Fibroblast of pulmonary artery (primary cell): ENCODE measurements around the gene CDT1.

ENCODE experiments used
- DNase-seq: peaks from one replicate; pipeline ENCODE4 v3.0.0-alpha.2; 2010; ENCODE audit warnings: low read depth
- H3K4me3 ChIP-seq: replicated peaks from 2 replicates; pipeline ENCODE4 v1.5.1; 2011; ENCODE audit warnings: low read depth, mild to moderate bottlenecking, control low read depth, low read length, moderate library complexity
- TF ChIP-seq, protein P1 (sequence below): IDR thresholded peaks from 2 replicates; pipeline ENCODE4 v1.5.1; 2011; ENCODE audit warnings: mild to moderate bottlenecking, control low read depth, low read length, inconsistent platforms; ENCODE audit errors: missing control alignments

The CDT1 gene

GRCh38 chr16:88839745-88840599, 36.4 kb downstream of the CDT1 start:
- TF ChIP-seq, protein P1, sequence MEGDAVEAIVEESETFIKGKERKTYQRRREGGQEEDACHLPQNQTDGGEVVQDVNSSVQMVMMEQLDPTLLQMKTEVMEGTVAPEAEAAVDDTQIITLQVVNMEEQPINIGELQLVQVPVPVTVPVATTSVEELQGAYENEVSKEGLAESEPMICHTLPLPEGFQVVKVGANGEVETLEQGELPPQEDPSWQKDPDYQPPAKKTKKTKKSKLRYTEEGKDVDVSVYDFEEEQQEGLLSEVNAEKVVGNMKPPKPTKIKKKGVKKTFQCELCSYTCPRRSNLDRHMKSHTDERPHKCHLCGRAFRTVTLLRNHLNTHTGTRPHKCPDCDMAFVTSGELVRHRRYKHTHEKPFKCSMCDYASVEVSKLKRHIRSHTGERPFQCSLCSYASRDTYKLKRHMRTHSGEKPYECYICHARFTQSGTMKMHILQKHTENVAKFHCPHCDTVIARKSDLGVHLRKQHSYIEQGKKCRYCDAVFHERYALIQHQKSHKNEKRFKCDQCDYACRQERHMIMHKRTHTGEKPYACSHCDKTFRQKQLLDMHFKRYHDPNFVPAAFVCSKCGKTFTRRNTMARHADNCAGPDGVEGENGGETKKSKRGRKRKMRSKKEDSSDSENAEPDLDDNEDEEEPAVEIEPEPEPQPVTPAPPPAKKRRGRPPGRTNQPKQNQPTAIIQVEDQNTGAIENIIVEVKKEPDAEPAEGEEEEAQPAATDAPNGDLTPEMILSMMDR: no peak
- H3K4me3 ChIP-seq: no peak overlapping the region
- DNase-seq: no peak

DNA sequence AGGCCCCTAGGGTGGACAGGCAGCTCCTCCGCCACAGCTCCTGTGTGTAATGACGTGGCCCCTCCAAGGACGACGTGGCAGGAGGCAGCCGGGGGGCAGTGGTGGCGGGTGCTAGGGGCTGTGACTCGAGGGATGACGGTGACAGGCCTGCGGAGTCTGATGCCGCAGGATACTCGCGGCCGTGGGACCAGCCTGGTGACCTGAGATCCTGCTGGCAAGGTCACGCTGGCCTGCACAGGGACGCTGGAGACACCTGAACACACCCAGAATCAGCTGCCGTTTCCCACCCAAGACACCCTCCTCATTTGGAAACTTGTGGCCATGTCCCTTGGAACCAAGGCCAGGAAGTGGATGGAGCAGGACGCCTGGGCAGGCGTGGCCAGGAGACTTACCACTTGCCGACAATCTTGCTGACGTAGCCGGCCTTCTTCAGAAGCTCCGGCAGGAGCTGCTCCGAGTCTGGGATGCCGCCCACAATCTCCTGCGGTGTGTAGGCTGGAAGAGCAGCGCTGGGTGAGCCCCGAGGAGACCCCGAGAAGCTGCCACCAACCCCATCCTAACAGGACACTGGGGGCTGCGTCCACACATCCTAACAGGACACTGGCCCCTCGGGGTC, 37.1 kb downstream of the CDT1 start:
- TF ChIP-seq, protein P1: no peak
- H3K4me3 ChIP-seq: no peak overlapping the region
- DNase-seq: no peak

DNA sequence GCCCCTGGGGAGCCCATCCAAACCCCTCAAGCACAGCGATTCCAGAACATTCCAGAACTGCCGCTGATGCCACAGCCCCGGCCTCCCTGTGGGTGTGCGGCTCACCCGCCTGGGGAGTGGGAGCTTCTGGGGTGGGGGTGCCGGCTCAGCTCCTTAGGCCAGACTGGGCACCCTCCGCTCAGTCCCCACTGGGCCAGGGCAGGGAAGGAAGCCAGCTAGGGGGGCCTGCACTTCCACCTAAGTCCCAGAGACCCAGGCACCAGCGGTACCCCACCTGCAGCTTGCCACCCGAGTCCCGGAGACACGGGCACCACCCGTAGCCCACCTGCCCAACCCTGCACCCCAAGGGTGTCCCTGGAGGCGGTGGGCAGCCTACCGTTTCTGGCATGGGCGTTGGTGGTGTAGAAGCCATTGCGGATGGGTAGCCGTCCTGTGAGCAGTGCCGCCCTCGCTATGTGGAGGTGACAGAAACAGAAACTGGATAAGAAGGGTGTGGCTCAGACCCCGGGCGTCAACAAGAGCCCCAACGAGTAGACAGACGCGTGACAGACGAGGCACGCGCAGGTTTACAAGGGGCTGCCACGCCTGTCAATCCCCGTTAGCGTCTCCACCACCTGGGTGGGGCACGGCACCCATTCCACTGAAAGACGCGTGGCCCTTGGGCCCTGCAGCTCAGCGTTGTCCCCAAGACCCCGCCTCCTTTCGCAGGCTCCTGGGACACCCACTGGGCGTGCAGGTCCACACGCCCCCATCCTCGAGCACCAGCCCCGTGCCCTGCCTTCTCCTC, 38.1 kb downstream of the CDT1 start:
- DNase-seq: no peak
- TF ChIP-seq, protein P1: no peak
- no peak overlapping the region for H3K4me3 ChIP-seq

GRCh38 chr16:88842308-88842756, 38.7 kb downstream of the CDT1 start:
- TF ChIP-seq, protein P1: no peak
- no peak overlapping the region for H3K4me3 ChIP-seq
- DNase-seq: no peak

GRCh38 chr16:88842806-88843205, 39.2 kb downstream of the CDT1 start:
- H3K4me3 ChIP-seq: no peak overlapping the region
- DNase-seq: no peak
- TF ChIP-seq, protein P1: no peak

DNA sequence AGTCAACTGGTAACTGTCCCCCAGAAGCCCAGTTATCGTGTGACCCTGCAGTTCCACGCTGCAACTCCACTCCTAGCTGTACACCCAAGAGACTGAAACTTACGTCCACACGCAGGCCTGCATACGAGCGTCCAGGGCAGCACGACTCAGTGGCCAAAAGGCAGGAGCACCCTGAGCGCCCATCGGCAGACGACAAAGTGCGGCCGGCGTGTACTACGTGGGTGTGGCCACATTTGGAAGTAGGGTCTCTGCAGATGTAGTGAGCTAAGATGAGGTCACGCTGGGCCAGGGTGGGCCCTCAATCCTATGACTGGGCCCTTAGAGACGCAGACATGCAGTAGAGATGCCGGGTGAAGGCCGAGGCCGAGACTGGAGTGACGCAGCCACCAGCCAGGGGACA, 39.7 kb downstream of the CDT1 start:
- H3K4me3 ChIP-seq: no peak overlapping the region
- TF ChIP-seq, protein P1: no peak
- DNase-seq: no peak
